K562 (cell line): Measurements from ENCODE around the gene EMC9. TPM values are rescaled to one million over a fixed set of nuclear protein-coding genes. Genes with fewer than 3 reads are reported as not detected.

Experiments
- CEBPB ChIP-seq: fragments of 450-650 bp; IDR thresholded peaks from 2 replicates; pipeline ENCODE4 v1.6.1; 2016; ENCODE audit warnings: missing genetic modification characterization, missing compliant biosample characterization
- CHD2 ChIP-seq: IDR thresholded peaks from 2 replicates; pipeline ENCODE4 v1.6.1; 2011; ENCODE audit warnings: low read depth, low read length
- FIP1L1 ChIP-seq: fragments of 200-400 bp; formaldehyde crosslinking; IDR thresholded peaks from 2 replicates; pipeline ENCODE4 v1.6.1; 2018; ENCODE audit warnings: mild to moderate bottlenecking, low read depth, low read length; ENCODE audit not compliant: poor library complexity, severe bottlenecking
- FOXK1 ChIP-seq: sonication (generic); formaldehyde crosslinking; IDR thresholded peaks from 2 replicates; pipeline ENCODE4 v1.8.0; 2022; ENCODE audit warnings: missing genetic modification reagents, mild to moderate bottlenecking, borderline replicate concordance
- FUS ChIP-seq: fragments of 200-400 bp; formaldehyde crosslinking; optimal IDR thresholded peaks from 2 replicates; pipeline ENCODE3; 2017; ENCODE audit warnings: low read depth, low read length
- HNRNPUL1 ChIP-seq: fragments of 200-400 bp; formaldehyde crosslinking; IDR thresholded peaks from 2 replicates; pipeline ENCODE4 v1.6.1; 2017; ENCODE audit warnings: low read length
- IFI16 ChIP-seq: fragments of 250-450 bp; sonication (Bioruptor Pico); IDR thresholded peaks from 2 replicates; pipeline ENCODE4 v2.1.2; 2022; ENCODE audit warnings: mild to moderate bottlenecking, inconsistent platforms
- ILF3 ChIP-seq: fragments of 450-650 bp; IDR thresholded peaks from 2 replicates; pipeline ENCODE4 v1.6.1; 2018; ENCODE audit warnings: antibody characterized with exemption, mild to moderate bottlenecking, moderate library complexity, borderline replicate concordance
- KAT2B ChIP-seq: IDR thresholded peaks from one replicate; pipeline ENCODE4 v1.6.1; 2012; ENCODE audit warnings: low read depth, mild to moderate bottlenecking, control low read depth, inconsistent platforms, low read length, moderate library complexity
- KHSRP ChIP-seq: fragments of 450-650 bp; IDR thresholded peaks from 2 replicates; pipeline ENCODE4 v1.6.1; 2017
- POLR2A ChIP-seq: fragments of 450-650 bp; conservative IDR thresholded peaks from 2 replicates; pipeline ENCODE4 v1.6.1; 2016
- SAP30 ChIP-seq: fragments of 200-600 bp; sonication (generic); IDR thresholded peaks from 2 replicates; pipeline ENCODE4 v1.6.1; 2012; ENCODE audit warnings: borderline replicate concordance, low read depth, mild to moderate bottlenecking, moderate library complexity, low read length, control low read depth, inconsistent platforms; ENCODE audit not compliant: insufficient read depth, poor library complexity, severe bottlenecking
- TAF9B ChIP-seq: fragments of 450-650 bp; IDR thresholded peaks from 2 replicates; pipeline ENCODE4 v1.6.1; 2018; ENCODE audit warnings: mild to moderate bottlenecking; ENCODE audit not compliant: partially characterized antibody
- TSC22D4 ChIP-seq: fragments of 450-650 bp; IDR thresholded peaks from 2 replicates; pipeline ENCODE4 v1.6.1; 2016; ENCODE audit warnings: missing genetic modification characterization, missing biosample characterization, control low read depth
- polyA plus RNA-seq, 8 experiments: library from polyadenylated mRNA; depleted of rRNA in 4 of 8; stranded (reverse) in 5 of 8; unstranded in 3 of 8; fragments of >200 nt; fragmentation: Nextera tagmentation in 2 of 8; fragmentation: Illumina TruSeq in 1 of 8; extraction: Ambion mirVana in 2 of 8; extraction: Trizol in 1 of 8; gene quantifications; 2 replicates each; pipeline versions ENCODE4 v1.2.1 to v1.2.3, GENCODE V29; 2011 to 2014; ENCODE audit warnings: inconsistent platforms in 1 of 8, missing spikeins in 1 of 8
- total RNA-seq, 7 experiments: library from RNA; depleted of rRNA in 6 of 7; stranded (reverse); fragments of >200 nt in 6 of 7; fragmentation: Illumina TruSeq in 2 of 7; extraction: Trizol in 2 of 7; gene quantifications; 2 replicates each; pipeline versions ENCODE4 v1.2.1 to v1.2.3, GENCODE V29; 2011 to 2021; ENCODE audit warnings: low replicate concordance in 1 of 7
- TF ChIP-seq, protein P1 (sequence below): sonication (generic); formaldehyde crosslinking; IDR thresholded peaks from 2 replicates; pipeline ENCODE4 v1.8.0; 2022; ENCODE audit warnings: mild to moderate bottlenecking, missing genetic modification reagents
- TF ChIP-seq, protein P2 (sequence below): fragments of 450-650 bp; formaldehyde crosslinking; IDR thresholded peaks from 2 replicates; pipeline ENCODE4 v1.4.0; 2022; ENCODE audit warnings: mild to moderate bottlenecking, moderate library complexity
- TF ChIP-seq, protein P3 (sequence below), 3 experiments: fragments of 200-800 bp in 1 of 3; sonication (Bioruptor generic) in 1 of 3; sonication (generic) in 1 of 3; formaldehyde crosslinking in 1 of 3; IDR thresholded peaks; 2 replicates each; pipeline versions ENCODE4 v1.6.1 to v1.8.0; 2016 to 2022; ENCODE audit warnings: mild to moderate bottlenecking in 2 of 3, missing compliant biosample characterization in 2 of 3, missing genetic modification characterization in 2 of 3, missing genetic modification reagents in 1 of 3
- TF ChIP-seq, protein P4 (sequence below): sonication (generic); formaldehyde crosslinking; IDR thresholded peaks from 2 replicates; pipeline ENCODE4 v1.8.0; 2023; ENCODE audit warnings: mild to moderate bottlenecking, missing genetic modification reagents

Gene EMC9
- total and polyA plus RNA-seq, 9 of the 15 experiments (the other 6 are each of a cell fraction or from before 2014, with no cell fraction given) = 3.1 to 13.2 (median 7.8) TPM

DNA sequence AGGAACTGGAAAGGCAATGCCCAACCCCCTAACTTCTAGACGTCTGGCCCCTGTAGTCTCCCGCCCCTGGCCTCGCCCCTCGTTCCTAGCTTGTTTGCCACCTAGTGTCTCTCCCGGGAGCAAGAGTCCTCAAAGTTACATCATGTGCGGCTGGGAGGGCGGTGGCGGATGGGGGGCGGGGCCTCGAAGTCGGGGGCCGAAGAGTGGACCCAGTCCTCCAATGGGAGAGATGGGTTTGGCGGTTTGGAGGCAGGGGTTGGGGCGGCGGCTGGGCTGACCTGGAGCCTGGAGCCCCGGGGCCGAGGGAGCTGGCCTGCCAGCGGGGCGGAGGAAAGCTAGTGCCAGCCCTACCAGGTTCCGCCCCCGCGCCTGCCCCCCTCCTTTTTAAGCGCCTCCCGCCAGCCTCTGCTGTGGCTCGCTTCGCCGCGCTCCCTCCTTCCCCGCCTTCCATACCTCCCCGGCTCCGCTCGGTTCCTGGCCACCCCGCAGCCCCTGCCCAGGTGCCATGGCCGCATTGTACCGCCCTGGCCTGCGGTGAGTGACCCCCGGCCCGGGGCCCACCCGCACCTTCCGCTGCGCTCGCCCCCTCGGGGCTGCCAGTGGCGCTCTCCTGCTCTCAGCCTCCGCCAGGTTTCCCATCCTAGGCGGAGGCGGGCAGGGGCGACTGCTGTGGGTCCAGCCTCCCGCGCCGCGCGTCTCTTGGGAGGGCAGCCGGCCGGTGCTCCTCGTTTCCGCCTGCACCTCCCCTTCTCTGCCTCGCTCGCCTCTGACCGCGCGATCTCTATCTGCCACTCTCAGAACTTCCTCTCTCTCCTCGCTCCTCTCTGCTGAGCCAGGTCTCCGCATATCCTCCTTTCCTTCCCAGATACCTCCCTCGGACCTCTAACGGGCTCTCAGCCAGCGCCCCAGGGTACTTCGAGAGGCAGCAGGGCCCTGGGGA, 47.2 kb downstream of the EMC9 start, which contains the start of gene PCK2 (continued):
- TF ChIP-seq, protein P1, sequence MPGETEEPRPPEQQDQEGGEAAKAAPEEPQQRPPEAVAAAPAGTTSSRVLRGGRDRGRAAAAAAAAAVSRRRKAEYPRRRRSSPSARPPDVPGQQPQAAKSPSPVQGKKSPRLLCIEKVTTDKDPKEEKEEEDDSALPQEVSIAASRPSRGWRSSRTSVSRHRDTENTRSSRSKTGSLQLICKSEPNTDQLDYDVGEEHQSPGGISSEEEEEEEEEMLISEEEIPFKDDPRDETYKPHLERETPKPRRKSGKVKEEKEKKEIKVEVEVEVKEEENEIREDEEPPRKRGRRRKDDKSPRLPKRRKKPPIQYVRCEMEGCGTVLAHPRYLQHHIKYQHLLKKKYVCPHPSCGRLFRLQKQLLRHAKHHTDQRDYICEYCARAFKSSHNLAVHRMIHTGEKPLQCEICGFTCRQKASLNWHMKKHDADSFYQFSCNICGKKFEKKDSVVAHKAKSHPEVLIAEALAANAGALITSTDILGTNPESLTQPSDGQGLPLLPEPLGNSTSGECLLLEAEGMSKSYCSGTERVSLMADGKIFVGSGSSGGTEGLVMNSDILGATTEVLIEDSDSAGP (CRISPR knock-in tag) = no peak
- TF ChIP-seq KAT2B (no peak), FOXK1 (CRISPR knock-in tag) (no peak), POLR2A (peak; percentile 93), TSC22D4 (tag) (no peak), TAF9B (peak; percentile 69), KHSRP (no peak), IFI16 (CRISPR knock-in tag) (no peak), SAP30 (peak; percentile 43), FUS (no peak), CHD2 (no peak), HNRNPUL1 (no peak), FIP1L1 (peak; percentile 86), CEBPB (peak; percentile 34; the same call in 1 of the 2 replicates), ILF3 (no peak)
- TF ChIP-seq, protein P2, sequence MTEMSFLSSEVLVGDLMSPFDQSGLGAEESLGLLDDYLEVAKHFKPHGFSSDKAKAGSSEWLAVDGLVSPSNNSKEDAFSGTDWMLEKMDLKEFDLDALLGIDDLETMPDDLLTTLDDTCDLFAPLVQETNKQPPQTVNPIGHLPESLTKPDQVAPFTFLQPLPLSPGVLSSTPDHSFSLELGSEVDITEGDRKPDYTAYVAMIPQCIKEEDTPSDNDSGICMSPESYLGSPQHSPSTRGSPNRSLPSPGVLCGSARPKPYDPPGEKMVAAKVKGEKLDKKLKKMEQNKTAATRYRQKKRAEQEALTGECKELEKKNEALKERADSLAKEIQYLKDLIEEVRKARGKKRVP (CRISPR knock-in tag) = peak; percentile 97
- TF ChIP-seq, protein P3, sequence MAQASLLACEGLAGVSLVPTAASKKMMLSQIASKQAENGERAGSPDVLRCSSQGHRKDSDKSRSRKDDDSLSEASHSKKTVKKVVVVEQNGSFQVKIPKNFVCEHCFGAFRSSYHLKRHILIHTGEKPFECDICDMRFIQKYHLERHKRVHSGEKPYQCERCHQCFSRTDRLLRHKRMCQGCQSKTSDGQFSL (CRISPR knock-in tag; IDR thresholded peaks at IDR 0.05) = no peak
- TF ChIP-seq, protein P3 (tag; IDR thresholded peaks at IDR 0.05) = no peak
- TF ChIP-seq, protein P4, sequence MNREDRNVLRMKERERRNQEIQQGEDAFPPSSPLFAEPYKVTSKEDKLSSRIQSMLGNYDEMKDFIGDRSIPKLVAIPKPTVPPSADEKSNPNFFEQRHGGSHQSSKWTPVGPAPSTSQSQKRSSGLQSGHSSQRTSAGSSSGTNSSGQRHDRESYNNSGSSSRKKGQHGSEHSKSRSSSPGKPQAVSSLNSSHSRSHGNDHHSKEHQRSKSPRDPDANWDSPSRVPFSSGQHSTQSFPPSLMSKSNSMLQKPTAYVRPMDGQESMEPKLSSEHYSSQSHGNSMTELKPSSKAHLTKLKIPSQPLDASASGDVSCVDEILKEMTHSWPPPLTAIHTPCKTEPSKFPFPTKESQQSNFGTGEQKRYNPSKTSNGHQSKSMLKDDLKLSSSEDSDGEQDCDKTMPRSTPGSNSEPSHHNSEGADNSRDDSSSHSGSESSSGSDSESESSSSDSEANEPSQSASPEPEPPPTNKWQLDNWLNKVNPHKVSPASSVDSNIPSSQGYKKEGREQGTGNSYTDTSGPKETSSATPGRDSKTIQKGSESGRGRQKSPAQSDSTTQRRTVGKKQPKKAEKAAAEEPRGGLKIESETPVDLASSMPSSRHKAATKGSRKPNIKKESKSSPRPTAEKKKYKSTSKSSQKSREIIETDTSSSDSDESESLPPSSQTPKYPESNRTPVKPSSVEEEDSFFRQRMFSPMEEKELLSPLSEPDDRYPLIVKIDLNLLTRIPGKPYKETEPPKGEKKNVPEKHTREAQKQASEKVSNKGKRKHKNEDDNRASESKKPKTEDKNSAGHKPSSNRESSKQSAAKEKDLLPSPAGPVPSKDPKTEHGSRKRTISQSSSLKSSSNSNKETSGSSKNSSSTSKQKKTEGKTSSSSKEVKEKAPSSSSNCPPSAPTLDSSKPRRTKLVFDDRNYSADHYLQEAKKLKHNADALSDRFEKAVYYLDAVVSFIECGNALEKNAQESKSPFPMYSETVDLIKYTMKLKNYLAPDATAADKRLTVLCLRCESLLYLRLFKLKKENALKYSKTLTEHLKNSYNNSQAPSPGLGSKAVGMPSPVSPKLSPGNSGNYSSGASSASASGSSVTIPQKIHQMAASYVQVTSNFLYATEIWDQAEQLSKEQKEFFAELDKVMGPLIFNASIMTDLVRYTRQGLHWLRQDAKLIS (CRISPR knock-in tag) = peak; percentile 74; the same call in 1 of the 2 replicates
